ENCODE results near the gene APOL6. TPM values are rescaled to one million over a fixed set of nuclear protein-coding genes. Genes with fewer than 3 reads are reported as not detected.
"Not testable (repeated sequence)": the region's sequence is repeated elsewhere in the genome, so short reads cannot be mapped to it uniquely, and the experiment has no call there.

APOL6 gene
- total and polyA plus RNA-seq, 10 of the 15 experiments (the other 5 are each of a cell fraction or from before 2014, with no cell fraction given): 4.3 to 22.9 (median 9.3) TPM

- SMC1A ChIA-PET (ENCODE audit: uncharacterized antibody, unreplicated experiment): interaction anchor here (1.9 kb wide), 1 partner anchor 48 kb away, joined by 5 read pairs; no protein-coding TSS in a partner anchor
- Histone ChIP-seq H3K79me2 (ENCODE audit: control insufficient read depth, insufficient read depth, low read length) (no peaks in the 10 kb centered on the region), H4K20me1 (ENCODE audit: control insufficient read depth, insufficient read depth) (no peaks in the 10 kb centered on the region), H3K36me3 (ENCODE audit: control insufficient read depth in 2 of 2, insufficient read depth in 2 of 2, low read length in 1 of 2) (no peaks in the 10 kb centered on the region), H3K4me1 (ENCODE audit: control insufficient read depth, insufficient read depth, low read length) (no peaks in the 10 kb centered on the region), H3K4me2 (ENCODE audit: control insufficient read depth, insufficient read depth) (no peak overlapping the region), H3K9ac (ENCODE audit: control insufficient read depth, insufficient read depth, low read length) (no peak overlapping the region), H3K4me3 (no peak overlapping the region), H3K9me3 (replicated peaks; ENCODE audit: control insufficient read depth, insufficient read depth, low read length) (peaks cover 5% of the 10 kb centered on the region; the same call in 2 of the 3 replicates), H3K27me3 (replicated peaks in 1 of 2; ENCODE audit: control insufficient read depth in 2 of 2, insufficient read depth in 2 of 2, low read length in 1 of 2) (no peaks in the 10 kb centered on the region), H3K27ac (ENCODE audit: control insufficient read depth, insufficient read depth) (no peak overlapping the region), H2AFZ (ENCODE audit: control insufficient read depth, low read depth, low read length) (no peak overlapping the region)
- in situ Hi-C loops (cut with MboI) (no loop called here), intact Hi-C loops (cut with micrococcal nuclease; ENCODE audit: unreplicated experiment) (no loop called here)
- DNase-seq (ENCODE audit: low read depth, low spot score) (no peak), FAIRE-seq (no peak), ATAC-seq (no peak)
- RAD21 ChIA-PET (ENCODE audit: unreplicated experiment): no interaction called here
- BruUV-seq (replicated peaks): no TSS peak
- WGBS (ENCODE audit: insufficient coverage, insufficient replicate concordance, low lambda C conversion rate, missing lambda C conversion rate): 54% methylated on average over 2 of the region's 2 CpGs
- CTCF ChIA-PET: interaction anchor here (1.5 to 3.4 kb wide), 2 partner anchors 8 to 15 kb away, joined by 4 to 11 read pairs; no protein-coding TSS in a partner anchor
- TF ChIP-seq ZBTB33 (IDR thresholded peaks at IDR 0.05) (no peak), BHLHE40 (IDR thresholded peaks at IDR 0.05; ENCODE audit: borderline replicate concordance in 1 of 2, low read depth in 2 of 2, low read length in 1 of 2) (no peak), SPI1 (IDR thresholded peaks at IDR 0.05; ENCODE audit: borderline replicate concordance, insufficient read depth, low read depth, low read length) (peak; percentile 24; the same call in 1 of the 2 replicates), JUND (IDR thresholded peaks at IDR 0.05; ENCODE audit: low read depth, low read length) (no peak)
- POLR2A ChIA-PET: interaction anchor here (0.7 kb wide), 1 partner anchor 276 kb away, joined by 3 read pairs; no protein-coding TSS in a partner anchor
Measured at GRCh38 chr22:35678836-35679235, 30.6 kb downstream of the APOL6 start.

- BruUV-seq (replicated peaks); RAD21 ChIA-PET (ENCODE audit: unreplicated experiment): not testable (repeated sequence)
- SMC1A ChIA-PET (ENCODE audit: uncharacterized antibody, unreplicated experiment): interaction anchor here (0.5 to 1.2 kb wide), 2 partner anchors 52 to 377 kb away, joined by 3 to 5 read pairs; no protein-coding TSS in a partner anchor
Measured at GRCh38 chr22:35679492-35679891, 31.2 kb downstream of the APOL6 start.

More at GRCh38 chr22:35679492-35679891, 31.2 kb downstream of the APOL6 start:
- DNase-seq (ENCODE audit: low read depth, low spot score); FAIRE-seq; H3K4me1 ChIP-seq (ENCODE audit: control insufficient read depth, insufficient read depth, low read length); H3K27me3 ChIP-seq (replicated peaks in 1 of 2; ENCODE audit: control insufficient read depth in 2 of 2, insufficient read depth in 2 of 2, low read length in 1 of 2); in situ Hi-C loops (cut with MboI); H3K9me3 ChIP-seq (replicated peaks; ENCODE audit: control insufficient read depth, insufficient read depth, low read length); H3K9ac ChIP-seq (ENCODE audit: control insufficient read depth, insufficient read depth, low read length); H3K4me3 ChIP-seq; H2AFZ ChIP-seq (ENCODE audit: control insufficient read depth, low read depth, low read length); H3K27ac ChIP-seq (ENCODE audit: control insufficient read depth, insufficient read depth); H3K36me3 ChIP-seq (ENCODE audit: control insufficient read depth in 2 of 2, insufficient read depth in 2 of 2, low read length in 1 of 2); H4K20me1 ChIP-seq (ENCODE audit: control insufficient read depth, insufficient read depth); intact Hi-C loops (cut with micrococcal nuclease; ENCODE audit: unreplicated experiment); POLR2A ChIA-PET; H3K79me2 ChIP-seq (ENCODE audit: control insufficient read depth, insufficient read depth, low read length); H3K4me2 ChIP-seq (ENCODE audit: control insufficient read depth, insufficient read depth): not testable (repeated sequence)
- CTCF ChIA-PET: interaction anchor here (3.4 kb wide), 1 partner anchor 16 kb away, joined by 11 read pairs; no protein-coding TSS in a partner anchor
- ATAC-seq: peak; percentile 50
- TF ChIP-seq BHLHE40 (IDR thresholded peaks at IDR 0.05; ENCODE audit: borderline replicate concordance in 1 of 2, low read depth in 2 of 2, low read length in 1 of 2): peak in 1 of 2 experiments; percentile 51; a peak in 2 of 4 replicates
- TF ChIP-seq RELA (IDR thresholded peaks at IDR 0.05; ENCODE audit: borderline replicate concordance, partially characterized antibody): peak; percentile 65
- peak; percentile 44 for TF ChIP-seq JUNB (IDR thresholded peaks at IDR 0.05)
- 0% methylated on average over 4 of the region's 4 CpGs for WGBS (ENCODE audit: insufficient coverage, insufficient replicate concordance, low lambda C conversion rate, missing lambda C conversion rate)
